Transverse colon (tissue), 4 donors: ENCODE data around the gene CFAP97D2. TPM values are rescaled to one million over a fixed set of nuclear protein-coding genes. Genes with fewer than 3 reads are reported as not detected.

ENCODE experiments used
- DNase-seq: peaks from one replicate; pipeline ENCODE4 v3.0.0-alpha.2; 2019
- H3K27ac ChIP-seq, 4 donors: fragments of 200-600 bp; sonication (generic); 2 replicates each; pipeline ENCODE4 v1.5.1; 2016 to 2018; ENCODE audit warnings: inconsistent platforms in 4 of 4
- H3K27me3 ChIP-seq: fragments of 200-600 bp; sonication (generic); 2 replicates; pipeline ENCODE4 v1.5.1; 2017; ENCODE audit warnings: inconsistent platforms
- H3K36me3 ChIP-seq, 4 donors: fragments of 200-600 bp; sonication (generic); 2 replicates each; pipeline ENCODE4 v1.5.1; 2017 to 2019; ENCODE audit warnings: inconsistent platforms in 4 of 4
- H3K4me1 ChIP-seq, 4 donors: fragments of 200-600 bp; sonication (generic); 2 replicates each; pipeline ENCODE4 v1.5.1; 2017 to 2020; ENCODE audit warnings: inconsistent platforms in 4 of 4
- H3K4me3 ChIP-seq, 4 donors: fragments of 200-600 bp; sonication (generic); 1 replicate in 1 of 4; 2 replicates in 3 of 4; pipeline versions ENCODE4 v1.5.1 to v1.6.1; 2017 to 2019; ENCODE audit warnings: inconsistent platforms in 4 of 4
- H3K9me3 ChIP-seq, 2 donors: fragments of 200-600 bp; sonication (generic); 2 replicates each; pipeline ENCODE4 v1.5.1; 2017 to 2019; ENCODE audit warnings: inconsistent platforms in 2 of 2
- EP300 ChIP-seq: sonication (generic); formaldehyde crosslinking; IDR thresholded peaks from one replicate; pipeline ENCODE4 v1.6.1; 2017; ENCODE audit warnings: antibody characterized with exemption, low read depth
- POLR2A ChIP-seq: fragments of 450-650 bp; IDR thresholded peaks from one replicate; pipeline ENCODE4 v1.6.1; 2016; ENCODE audit warnings: antibody characterized with exemption, mild to moderate bottlenecking, moderate library complexity
- POLR2AphosphoS5 ChIP-seq, 3 donors: sonication (generic); formaldehyde crosslinking; IDR thresholded peaks; one replicate each; pipeline ENCODE4 v1.6.1; 2016; ENCODE audit warnings: antibody characterized with exemption in 3 of 3
- WGBS, 2 donors: methylation state at CpG; one replicate each; pipeline ENCODE4 v1.1.5; 2018; ENCODE audit warnings: low coverage in 1 of 2; 5-methylcytosine and 5-hydroxymethylcytosine counted together
- in situ Hi-C, 4 donors: fragments of 200-750 bp; cut with MboI; loops; one replicate each; pipeline versions ENCODE4 v1.15.0 to v1.15.1; 2017; ENCODE audit warnings: low sequenced_read_pairs in 3 of 4, low pct_ligation_motif_present in 1 of 4, low pct_unique_long_range_greater_than_20kb in 1 of 4
- intact Hi-C: fragments of 100-400 bp; cut with DNase I; formaldehyde crosslinking; loops from one replicate; pipeline ENCODE4 v1.15.1; 2023; ENCODE audit warnings: low total_unique reads
- total RNA-seq, 4 donors: library from RNA; depleted of rRNA; stranded (reverse); fragments of >200 nt; gene quantifications; one replicate each; pipeline ENCODE4 v1.1.0, GENCODE V29; 2016
- TF ChIP-seq, protein P1 (sequence below), 5 experiments: fragments of 200-600 bp in 3 of 5; fragments of 450-650 bp in 2 of 5; sonication (generic) in 3 of 5; IDR thresholded peaks; 1 replicate in 2 of 5; 2 replicates in 3 of 5; pipeline ENCODE4 v1.5.1; 2016 to 2017; ENCODE audit warnings: antibody characterized with exemption in 5 of 5, inconsistent platforms in 3 of 5, mild to moderate bottlenecking in 2 of 5, moderate library complexity in 1 of 5

CFAP97D2 gene
- total RNA-seq, 4 donors from 2014 or later: not detected

DNA sequence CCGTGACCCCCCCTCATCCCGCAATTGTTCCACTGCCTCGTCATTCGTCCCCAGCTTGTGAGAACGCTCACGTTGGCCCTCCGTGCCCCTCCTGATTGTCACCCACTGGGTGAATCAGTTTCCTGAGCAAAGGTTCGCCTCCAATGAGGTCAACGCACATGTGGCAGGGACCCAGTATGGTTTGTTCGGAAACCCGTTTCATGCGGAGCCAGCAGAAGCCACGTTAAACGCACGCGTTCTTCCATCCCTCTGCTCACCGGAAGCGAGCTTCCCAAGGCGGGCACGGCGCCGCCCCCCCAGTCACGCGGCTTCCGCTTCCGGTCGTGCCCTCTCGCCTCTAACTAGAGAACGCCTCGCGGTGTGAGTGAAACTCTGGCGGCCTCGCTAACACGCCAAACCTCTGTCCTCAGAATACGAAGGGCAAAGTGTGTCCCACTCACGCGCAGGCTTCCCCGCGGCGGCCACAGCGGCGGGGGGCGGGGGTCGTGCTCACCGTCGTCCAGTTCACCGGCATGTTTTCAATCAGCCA, 18.0 kb upstream of the CFAP97D2 start:
- WGBS, 2 donors: 96 to 97% methylated on average over 4 to 47 of the region's 47 CpGs
- peaks cover 4% of the 10 kb centered on the region for H3K27me3 ChIP-seq
- H3K4me3 ChIP-seq: no peak overlapping the region
- TF ChIP-seq POLR2AphosphoS5 (IDR thresholded peaks at IDR 0.05) (no peak), POLR2A (no peak), EP300 (no peak)
- TF ChIP-seq, protein P1, sequence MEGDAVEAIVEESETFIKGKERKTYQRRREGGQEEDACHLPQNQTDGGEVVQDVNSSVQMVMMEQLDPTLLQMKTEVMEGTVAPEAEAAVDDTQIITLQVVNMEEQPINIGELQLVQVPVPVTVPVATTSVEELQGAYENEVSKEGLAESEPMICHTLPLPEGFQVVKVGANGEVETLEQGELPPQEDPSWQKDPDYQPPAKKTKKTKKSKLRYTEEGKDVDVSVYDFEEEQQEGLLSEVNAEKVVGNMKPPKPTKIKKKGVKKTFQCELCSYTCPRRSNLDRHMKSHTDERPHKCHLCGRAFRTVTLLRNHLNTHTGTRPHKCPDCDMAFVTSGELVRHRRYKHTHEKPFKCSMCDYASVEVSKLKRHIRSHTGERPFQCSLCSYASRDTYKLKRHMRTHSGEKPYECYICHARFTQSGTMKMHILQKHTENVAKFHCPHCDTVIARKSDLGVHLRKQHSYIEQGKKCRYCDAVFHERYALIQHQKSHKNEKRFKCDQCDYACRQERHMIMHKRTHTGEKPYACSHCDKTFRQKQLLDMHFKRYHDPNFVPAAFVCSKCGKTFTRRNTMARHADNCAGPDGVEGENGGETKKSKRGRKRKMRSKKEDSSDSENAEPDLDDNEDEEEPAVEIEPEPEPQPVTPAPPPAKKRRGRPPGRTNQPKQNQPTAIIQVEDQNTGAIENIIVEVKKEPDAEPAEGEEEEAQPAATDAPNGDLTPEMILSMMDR (IDR thresholded peaks at IDR 0.05): no peak
- no peaks in the 10 kb centered on the region for H3K9me3 ChIP-seq
- peaks cover 6 to 25% (median 16%) of the 10 kb centered on the region in 4 donors for H3K4me1 ChIP-seq
- no peaks in the 10 kb centered on the region for H3K36me3 ChIP-seq
- DNase-seq: no peak
- intact Hi-C loops: no loop called here
- no peak overlapping the region for H3K27ac ChIP-seq
- in situ Hi-C loops: no loop called here

DNA sequence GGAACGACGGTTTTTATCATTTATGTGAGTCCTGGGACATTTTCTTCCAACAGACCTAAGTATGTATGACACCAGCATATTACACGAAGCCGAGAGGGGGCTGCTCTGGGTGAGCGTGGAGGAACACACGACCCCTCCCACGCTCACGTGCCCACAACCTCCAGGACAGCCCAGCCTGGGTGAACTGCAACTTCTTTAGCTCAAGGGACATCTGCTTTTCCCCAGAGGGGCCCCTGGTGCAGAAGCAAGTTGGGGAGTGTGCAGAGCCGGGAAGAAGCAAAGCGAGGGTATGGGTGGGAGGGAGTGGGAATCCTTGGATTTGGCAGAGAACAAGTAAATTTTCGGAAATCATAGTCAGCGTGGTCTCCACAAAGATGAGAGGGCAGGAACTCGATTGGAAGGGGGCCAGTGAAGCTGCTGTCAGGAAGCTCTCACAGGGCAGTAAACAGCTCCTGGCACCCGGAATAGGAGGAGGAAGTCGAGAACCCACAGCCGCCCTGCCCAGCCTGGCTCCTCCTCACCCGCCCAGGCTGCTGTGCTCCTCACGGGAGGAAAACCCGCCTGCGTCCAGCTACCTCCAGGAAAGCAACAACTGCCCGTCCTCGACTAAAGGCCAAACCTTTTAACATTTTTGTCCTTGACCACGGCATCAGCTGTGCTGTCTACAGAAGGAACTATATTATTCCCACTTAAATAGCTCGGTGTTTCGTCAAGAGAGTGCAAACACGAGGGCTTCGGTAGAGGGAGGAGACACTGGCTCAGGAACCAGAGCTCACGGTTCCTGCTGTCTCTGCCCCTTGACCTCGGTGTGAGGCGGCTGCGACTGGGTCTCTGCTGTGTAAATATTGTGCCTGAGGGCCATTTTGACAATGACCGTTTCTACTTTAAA, 17.2 kb upstream of the CFAP97D2 start:
- peaks cover 6 to 28% (median 14%) of the 10 kb centered on the region in 4 donors for H3K4me1 ChIP-seq
- peaks cover 4% of the 10 kb centered on the region for H3K27me3 ChIP-seq
- H3K27ac ChIP-seq: peak overlapping the region; percentile 15 to 58 (median 42)
- TF ChIP-seq POLR2AphosphoS5 (IDR thresholded peaks at IDR 0.05) (peak in 1 of 3 donors; percentile 18), POLR2A (no peak)
- peak overlapping the region in 1 of 4 donors; percentile 15 for H3K4me3 ChIP-seq
- in situ Hi-C loops (no loop called here), intact Hi-C loops (no loop called here)
- H3K36me3 ChIP-seq: no peaks in the 10 kb centered on the region
- no peaks in the 10 kb centered on the region for H3K9me3 ChIP-seq
- DNase-seq: peak; percentile 84
- WGBS, 2 donors: 6 to 14% methylated on average over 7 to 32 of the region's 32 CpGs

DNA sequence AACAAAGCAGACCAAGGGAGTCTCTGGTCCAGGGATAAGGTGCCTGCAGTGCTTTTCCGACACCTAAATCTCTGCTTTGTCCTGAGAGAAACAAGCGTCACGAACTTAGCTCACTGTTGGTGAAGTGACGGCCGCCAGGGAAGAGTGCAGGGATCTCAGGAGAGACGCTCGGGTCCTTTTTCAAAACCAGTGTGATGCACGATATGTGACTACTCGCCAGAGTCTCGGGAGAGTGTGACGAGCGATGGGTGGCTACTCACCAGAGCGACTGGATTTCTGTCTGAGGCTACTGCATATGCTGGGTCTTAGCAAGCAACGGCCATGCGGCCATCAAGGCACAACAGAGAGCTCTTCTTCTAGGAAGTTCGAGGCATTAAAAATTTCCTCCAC, 16.5 kb upstream of the CFAP97D2 start:
- Histone ChIP-seq H3K4me1 (peaks cover 6 to 29% (median 14%) of the 10 kb centered on the region in 4 donors), H3K4me3 (no peak overlapping the region), H3K27me3 (peaks cover 4% of the 10 kb centered on the region), H3K9me3 (no peaks in the 10 kb centered on the region), H3K27ac (peak overlapping the region; percentile 15 to 58 (median 42)), H3K36me3 (no peaks in the 10 kb centered on the region)
- no peak for TF ChIP-seq EP300
- TF ChIP-seq, protein P1 (IDR thresholded peaks at IDR 0.05): no peak
- TF ChIP-seq POLR2AphosphoS5 (IDR thresholded peaks at IDR 0.05): no peak
- no peak for TF ChIP-seq POLR2A
- WGBS, 2 donors: 86 to 100% methylated on average over 3 to 16 of the region's 16 CpGs
- in situ Hi-C loops (no loop called here), intact Hi-C loops (no loop called here)
- no peak for DNase-seq

DNA sequence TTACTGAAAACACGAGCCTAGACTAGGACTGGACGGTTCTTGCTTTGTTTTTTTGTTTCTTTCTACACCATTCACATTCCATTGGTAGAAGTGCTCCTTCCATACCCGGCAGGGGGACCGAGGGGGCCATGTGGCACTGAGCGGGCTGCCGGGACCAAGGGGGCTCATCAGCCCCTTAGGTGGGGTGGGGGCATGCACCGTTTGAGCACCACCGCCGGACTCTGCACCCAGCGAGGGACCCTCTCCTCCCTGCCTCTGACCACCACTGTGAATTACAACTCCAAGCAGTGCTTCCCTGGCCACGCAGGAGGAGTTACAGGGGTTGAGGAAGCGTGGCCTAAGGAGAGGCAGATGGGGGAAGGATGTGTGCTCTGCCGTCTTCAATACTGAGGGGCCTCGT, 15.0 kb upstream of the CFAP97D2 start:
- peaks cover 4% of the 10 kb centered on the region for H3K27me3 ChIP-seq
- 82 to 94% methylated on average over 3 to 14 of the region's 14 CpGs for WGBS, 2 donors

More for the DNA sequence above, 15.0 kb upstream of the CFAP97D2 start:
- no peak for TF ChIP-seq EP300
- TF ChIP-seq, protein P1 (IDR thresholded peaks at IDR 0.05): no peak
- no peak for TF ChIP-seq POLR2A
- no peak for TF ChIP-seq POLR2AphosphoS5 (IDR thresholded peaks at IDR 0.05)
- Histone ChIP-seq H3K36me3 (no peaks in the 10 kb centered on the region), H3K9me3 (no peaks in the 10 kb centered on the region), H3K4me3 (no peak overlapping the region), H3K4me1 (peaks cover 6 to 29% (median 14%) of the 10 kb centered on the region in 4 donors), H3K27ac (no peak overlapping the region)
- DNase-seq: no peak
- in situ Hi-C loops (no loop called here), intact Hi-C loops (no loop called here)
